Cardiac fibroblast (primary cell): Measurements from ENCODE around the gene NUDT9.
"Not testable (repeated sequence)": the region's sequence is repeated elsewhere in the genome, so short reads cannot be mapped to it uniquely, and the experiment has no call there.

Experiments
- DNase-seq, 2 donors: peaks; one replicate each; pipeline versions ENCODE4 v3.0.0 to v3.0.0-alpha.2; 2010; ENCODE audit warnings: low read depth in 2 of 2
- H3K4me3 ChIP-seq, 2 donors: replicated peaks in 1 of 2; 1 replicate in 1 of 2; 2 replicates in 1 of 2; pipeline ENCODE4 v1.5.1; 2011; ENCODE audit warnings: low read depth in 2 of 2, low read length in 2 of 2, mild to moderate bottlenecking in 2 of 2, moderate library complexity in 1 of 2
- CTCF ChIP-seq: IDR thresholded peaks from one replicate; pipeline ENCODE4 v1.5.1; 2011; ENCODE audit warnings: low read depth, mild to moderate bottlenecking, low read length, inconsistent platforms

NUDT9 gene

DNA sequence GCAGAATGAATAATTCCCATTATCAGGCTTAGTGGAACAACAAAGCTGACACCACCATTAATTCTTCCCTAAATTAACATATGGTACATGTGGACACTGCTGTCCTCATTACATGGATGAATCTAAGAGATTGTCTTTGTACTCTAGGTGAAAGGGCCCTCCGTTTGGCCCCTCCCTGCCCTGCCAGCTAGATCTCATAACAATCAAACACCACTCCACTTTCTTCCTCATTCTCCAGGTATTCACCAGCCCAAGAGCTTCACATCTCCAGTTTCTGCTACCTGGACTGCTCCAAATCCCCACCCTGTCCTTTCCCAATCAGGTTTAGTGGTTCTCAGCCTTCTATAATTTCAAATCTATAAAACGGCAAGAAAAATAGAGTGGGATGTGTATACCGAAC is 35.1 kb upstream of the NUDT9 start:
- DNase-seq, result no peak
- TF ChIP-seq CTCF, result no peak
- no peak overlapping the region for H3K4me3 ChIP-seq

DNA sequence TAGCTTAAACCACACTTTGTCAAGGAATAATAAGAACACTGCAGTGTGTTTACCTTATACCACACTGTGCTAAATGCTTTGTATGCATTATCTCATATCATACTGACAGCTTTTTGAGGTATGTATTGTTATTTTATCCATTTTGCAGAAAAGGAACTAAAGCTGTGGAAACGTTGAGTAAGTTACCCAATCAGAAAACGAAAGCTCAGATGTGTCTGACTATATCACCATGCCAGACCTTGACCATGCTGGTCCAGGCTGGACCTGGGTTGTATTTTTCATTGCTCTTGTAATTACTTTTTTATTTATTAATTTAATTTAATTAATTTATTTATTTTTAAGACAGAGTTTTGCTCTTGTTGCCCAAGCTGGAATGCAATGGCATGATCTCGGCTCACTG is 33.5 kb upstream of the NUDT9 start:
- no peak for TF ChIP-seq CTCF
- DNase-seq, result no peak
- H3K4me3 ChIP-seq, result no peak overlapping the region

DNA sequence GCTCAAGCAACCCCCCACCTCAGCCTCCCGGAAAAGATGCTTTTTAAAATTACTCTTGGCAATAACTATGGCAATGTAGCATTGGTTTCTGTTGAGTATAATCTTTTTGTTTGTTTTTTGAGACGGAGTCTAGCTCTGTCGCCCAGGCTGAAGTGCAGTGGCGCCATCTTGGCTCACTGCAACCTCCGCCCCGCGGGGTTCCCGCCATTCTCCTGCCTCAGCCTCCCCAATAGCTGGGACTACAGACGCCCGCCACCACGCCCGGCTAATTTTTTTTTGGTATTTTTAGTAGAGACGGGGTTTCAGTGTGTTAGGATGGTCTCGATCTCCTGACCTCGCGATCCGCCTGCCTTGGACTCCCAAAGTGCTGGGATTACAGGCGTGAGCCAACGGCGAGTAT is 32.3 kb upstream of the NUDT9 start:
- not testable (repeated sequence) for DNase-seq
- H3K4me3 ChIP-seq, result peak overlapping the region; percentile 68 to 70

- TF ChIP-seq CTCF, result no peak
- DNase-seq, result no peak
- H3K4me3 ChIP-seq, result peak overlapping the region; percentile 68 to 70
Observed at GRCh38 chr4:87390551-87390890, 31.9 kb upstream of the NUDT9 start.

- peak; percentile 11 for TF ChIP-seq CTCF
- peak; percentile 93 to 97 for DNase-seq
- H3K4me3 ChIP-seq, result peak within 1 kb of the TSS; percentile 68 to 70
Observed at GRCh38 chr4:87390891-87391575, 31.3 kb upstream of the NUDT9 start, which contains the start of gene HSD17B11. Gene HSD17B11 (minus strand): TSS chr4:87391188. CDS start chr4:87391070, 118 bp downstream.

GRCh38 chr4:87391576-87392054 is 30.8 kb upstream of the NUDT9 start:
- TF ChIP-seq CTCF, result no peak
- H3K4me3 ChIP-seq, result peak overlapping the region; percentile 68 to 70
- DNase-seq, result no peak

DNA sequence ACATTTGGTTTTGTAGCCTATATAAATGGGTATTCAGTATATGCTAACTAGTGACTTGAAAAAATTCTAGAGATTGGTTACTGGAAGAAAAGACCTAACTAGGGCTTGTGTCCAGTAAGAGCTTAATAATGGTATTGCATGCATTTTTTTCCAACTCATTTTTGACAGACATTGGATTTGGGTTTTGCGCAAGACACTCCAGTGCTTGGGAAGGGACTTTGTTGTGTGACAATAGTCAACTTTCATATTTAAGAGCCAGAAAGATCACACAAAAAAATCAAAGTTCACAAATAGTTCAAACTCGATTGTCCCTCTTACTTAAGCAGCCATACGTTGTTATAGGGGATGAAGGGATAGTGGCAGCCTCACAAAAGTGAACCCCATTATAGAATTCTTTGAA is 30.2 kb upstream of the NUDT9 start:
- no peak for DNase-seq
- no peak for TF ChIP-seq CTCF
- H3K4me3 ChIP-seq, result no peak overlapping the region

DNA sequence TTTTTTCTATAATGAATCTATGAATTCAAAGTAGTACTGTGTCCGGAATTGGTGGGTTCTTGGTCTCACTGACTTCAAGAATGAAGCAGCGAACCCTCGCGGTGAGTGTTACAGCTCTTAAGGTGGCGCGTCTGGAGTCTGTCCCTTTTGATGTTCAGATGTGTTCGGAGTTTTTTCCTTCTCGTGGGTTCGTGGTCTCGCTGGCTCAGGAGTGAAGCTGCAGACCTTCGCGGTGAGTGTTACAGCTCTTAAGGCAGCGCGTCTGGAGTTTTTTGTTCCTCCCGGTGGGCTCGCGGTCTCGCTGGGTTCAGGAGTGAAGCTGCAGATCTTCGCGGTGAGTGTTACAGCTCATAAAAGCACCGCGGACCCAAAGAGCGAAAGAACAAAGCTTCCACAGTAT is 27.3 kb upstream of the NUDT9 start:
- not testable (repeated sequence) for DNase-seq, H3K4me3 ChIP-seq

- not testable (repeated sequence) for H3K4me3 ChIP-seq, DNase-seq
Observed at GRCh38 chr4:87395851-87396250, 26.5 kb upstream of the NUDT9 start.
